ENCODE data around the gene EIF5B.

Gene EIF5B

DNA sequence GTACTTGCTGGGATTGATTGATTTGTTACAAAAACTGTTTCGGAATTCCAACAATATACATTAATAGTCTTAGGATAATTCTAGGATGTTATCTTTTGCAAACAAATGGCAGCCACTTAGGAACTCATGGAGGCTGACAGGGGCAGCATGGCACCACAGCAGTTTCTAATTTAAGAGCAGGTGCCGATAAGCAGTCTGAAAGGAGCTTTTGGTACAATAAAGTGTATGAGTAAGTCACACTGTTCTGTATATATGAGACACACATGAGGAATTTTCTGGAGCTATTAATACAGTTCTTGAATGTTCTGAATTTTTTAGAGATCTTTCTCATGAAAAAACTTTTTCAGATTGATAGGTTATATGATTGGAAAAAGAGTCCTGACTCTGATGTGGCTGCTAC is 52.2 kb downstream of the EIF5B start:
- no peak overlapping the region for H3K4me3 ChIP-seq (ENCODE audit: low read depth, low read length)
- TF ChIP-seq, protein P1, sequence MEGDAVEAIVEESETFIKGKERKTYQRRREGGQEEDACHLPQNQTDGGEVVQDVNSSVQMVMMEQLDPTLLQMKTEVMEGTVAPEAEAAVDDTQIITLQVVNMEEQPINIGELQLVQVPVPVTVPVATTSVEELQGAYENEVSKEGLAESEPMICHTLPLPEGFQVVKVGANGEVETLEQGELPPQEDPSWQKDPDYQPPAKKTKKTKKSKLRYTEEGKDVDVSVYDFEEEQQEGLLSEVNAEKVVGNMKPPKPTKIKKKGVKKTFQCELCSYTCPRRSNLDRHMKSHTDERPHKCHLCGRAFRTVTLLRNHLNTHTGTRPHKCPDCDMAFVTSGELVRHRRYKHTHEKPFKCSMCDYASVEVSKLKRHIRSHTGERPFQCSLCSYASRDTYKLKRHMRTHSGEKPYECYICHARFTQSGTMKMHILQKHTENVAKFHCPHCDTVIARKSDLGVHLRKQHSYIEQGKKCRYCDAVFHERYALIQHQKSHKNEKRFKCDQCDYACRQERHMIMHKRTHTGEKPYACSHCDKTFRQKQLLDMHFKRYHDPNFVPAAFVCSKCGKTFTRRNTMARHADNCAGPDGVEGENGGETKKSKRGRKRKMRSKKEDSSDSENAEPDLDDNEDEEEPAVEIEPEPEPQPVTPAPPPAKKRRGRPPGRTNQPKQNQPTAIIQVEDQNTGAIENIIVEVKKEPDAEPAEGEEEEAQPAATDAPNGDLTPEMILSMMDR (conservative IDR thresholded peaks at IDR 0.05; ENCODE audit: low read depth, low read length), result no peak
- DNase-seq (ENCODE audit: low read depth), result peak; percentile 35

DNA sequence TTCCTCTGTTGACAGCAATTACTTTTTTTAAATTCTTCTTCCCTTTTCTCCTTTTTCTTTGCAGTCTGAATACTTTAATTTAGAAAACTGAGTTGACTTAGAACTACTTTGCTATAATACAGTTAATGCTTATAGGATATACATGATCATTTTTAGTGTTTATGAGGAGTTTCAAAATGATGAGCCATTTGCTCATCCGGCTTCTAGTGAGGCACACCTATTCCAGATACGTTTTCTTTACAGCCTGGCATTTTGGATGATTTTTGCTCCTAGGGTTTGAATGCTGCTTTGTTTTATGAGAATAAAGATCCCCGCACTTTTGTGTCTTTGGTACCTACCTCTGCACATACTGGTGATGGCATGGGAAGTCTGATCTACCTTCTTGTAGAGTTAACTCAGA is 52.8 kb downstream of the EIF5B start:
- no peak overlapping the region for H3K4me3 ChIP-seq (ENCODE audit: low read depth, low read length)
- TF ChIP-seq, protein P1 (conservative IDR thresholded peaks at IDR 0.05; ENCODE audit: low read depth, low read length), result no peak
- DNase-seq (ENCODE audit: low read depth), result no peak

GRCh38 chr2:99395589-99396130 is 58.5 kb downstream of the EIF5B start:
- H3K4me3 ChIP-seq (ENCODE audit: low read depth, low read length), result no peak overlapping the region
- no peak for DNase-seq (ENCODE audit: low read depth)
- TF ChIP-seq, protein P1 (conservative IDR thresholded peaks at IDR 0.05; ENCODE audit: low read depth, low read length), result no peak

GRCh38 chr2:99397266-99397920 is 60.2 kb downstream of the EIF5B start:
- H3K4me3 ChIP-seq (ENCODE audit: low read depth, low read length), result no peak overlapping the region
- DNase-seq (ENCODE audit: low read depth), result no peak
- TF ChIP-seq, protein P1 (conservative IDR thresholded peaks at IDR 0.05; ENCODE audit: low read depth, low read length), result no peak

GRCh38 chr2:99398303-99398702 is 61.1 kb downstream of the EIF5B start:
- TF ChIP-seq, protein P1 (conservative IDR thresholded peaks at IDR 0.05; ENCODE audit: low read depth, low read length), result no peak
- no peak overlapping the region for H3K4me3 ChIP-seq (ENCODE audit: low read depth, low read length)
- DNase-seq (ENCODE audit: low read depth), result no peak

DNA sequence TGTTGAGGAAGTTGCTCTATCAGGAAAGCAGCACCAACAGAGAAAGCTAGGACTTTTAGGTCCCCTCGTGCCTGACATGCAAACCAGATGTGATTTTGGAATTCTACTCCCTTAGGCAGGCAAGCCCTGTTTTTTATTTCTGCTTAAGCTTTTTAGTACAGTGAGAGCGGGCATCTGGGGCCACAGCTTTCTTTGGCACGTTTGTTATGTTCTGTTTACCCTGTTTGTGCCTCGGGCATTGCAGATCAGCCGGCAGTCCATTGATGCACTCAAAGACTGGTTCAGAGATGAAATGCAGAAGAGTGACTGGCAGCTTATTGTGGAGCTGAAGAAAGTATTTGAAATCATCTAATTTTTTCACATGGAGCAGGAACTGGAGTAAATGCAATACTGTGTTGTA is 61.9 kb downstream of the EIF5B start:
- TF ChIP-seq, protein P1 (conservative IDR thresholded peaks at IDR 0.05; ENCODE audit: low read depth, low read length), result no peak
- no peak for DNase-seq (ENCODE audit: low read depth)
- H3K4me3 ChIP-seq (ENCODE audit: low read depth, low read length), result no peak overlapping the region

DNA sequence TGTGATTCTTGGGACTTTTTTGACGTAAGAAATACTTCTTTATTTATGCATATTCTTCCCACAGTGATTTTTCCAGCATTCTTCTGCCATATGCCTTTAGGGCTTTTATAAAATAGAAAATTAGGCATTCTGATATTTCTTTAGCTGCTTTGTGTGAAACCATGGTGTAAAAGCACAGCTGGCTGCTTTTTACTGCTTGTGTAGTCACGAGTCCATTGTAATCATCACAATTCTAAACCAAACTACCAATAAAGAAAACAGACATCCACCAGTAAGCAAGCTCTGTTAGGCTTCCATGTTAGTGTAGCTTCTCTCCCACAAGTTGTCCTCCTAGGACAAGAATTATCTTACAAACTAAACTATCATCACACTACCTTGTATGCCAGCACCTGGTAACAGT is 62.6 kb downstream of the EIF5B start:
- H3K4me3 ChIP-seq (ENCODE audit: low read depth, low read length), result no peak overlapping the region
- TF ChIP-seq, protein P1 (conservative IDR thresholded peaks at IDR 0.05; ENCODE audit: low read depth, low read length), result no peak
- DNase-seq (ENCODE audit: low read depth), result no peak

Data from choroid plexus epithelial cell (primary cell).